NCI-H524 treated with DMSO at 0.1 percent for 48 hours (cell line): ENCODE results near the gene ACAA1.
"Not testable (repeated sequence)": the region's sequence is repeated elsewhere in the genome, so short reads cannot be mapped to it uniquely, and the experiment has no call there.

Experiments used
- DNase-seq: peaks from one replicate; lab custom pipeline; 2025; lab: John Stamatoyannopoulos, UW

Gene ACAA1

DNA sequence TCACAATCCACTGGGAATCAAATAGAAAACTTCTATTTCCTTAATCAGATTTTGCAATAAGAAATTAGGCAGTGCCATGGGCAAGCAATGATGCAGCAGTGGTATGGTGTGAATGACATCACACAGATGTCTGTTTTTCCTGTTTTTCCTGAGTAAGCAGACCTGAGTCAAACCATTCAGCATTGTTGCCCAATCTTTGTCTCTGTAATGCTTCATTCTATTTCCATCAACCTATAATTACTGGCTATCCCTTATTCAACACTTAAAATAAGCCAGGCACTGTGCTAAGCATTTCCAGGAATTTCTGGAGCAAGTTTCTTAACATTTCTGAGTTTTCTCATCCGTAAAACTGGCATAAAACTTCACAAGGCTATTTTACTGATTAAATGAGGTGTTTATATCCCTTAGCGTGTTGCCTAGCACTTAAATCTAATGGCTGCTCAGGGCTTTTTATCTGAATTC lies 17.1 kb upstream of the ACAA1 start:
- DNase-seq, result no peak

DNA sequence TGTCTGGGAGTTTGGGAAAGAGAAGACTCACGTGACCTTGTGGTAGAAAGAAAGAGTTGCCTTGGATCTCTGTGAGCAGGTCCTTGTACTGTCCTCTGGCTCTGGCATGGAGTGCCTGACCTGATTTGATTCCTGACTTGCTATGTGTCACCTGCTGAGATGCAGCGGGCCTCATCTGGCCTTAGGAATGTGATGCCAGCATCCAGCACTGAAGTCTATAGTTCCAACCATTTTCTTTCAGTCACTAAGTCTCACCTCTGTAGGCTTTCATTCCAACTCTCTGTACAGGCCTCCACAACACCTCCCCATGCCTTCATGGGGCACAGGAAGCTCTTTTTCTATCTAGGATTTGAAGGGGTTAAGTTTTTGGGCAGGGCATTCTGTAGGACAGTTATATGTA lies 16.3 kb upstream of the ACAA1 start:
- DNase-seq, result no peak

DNA sequence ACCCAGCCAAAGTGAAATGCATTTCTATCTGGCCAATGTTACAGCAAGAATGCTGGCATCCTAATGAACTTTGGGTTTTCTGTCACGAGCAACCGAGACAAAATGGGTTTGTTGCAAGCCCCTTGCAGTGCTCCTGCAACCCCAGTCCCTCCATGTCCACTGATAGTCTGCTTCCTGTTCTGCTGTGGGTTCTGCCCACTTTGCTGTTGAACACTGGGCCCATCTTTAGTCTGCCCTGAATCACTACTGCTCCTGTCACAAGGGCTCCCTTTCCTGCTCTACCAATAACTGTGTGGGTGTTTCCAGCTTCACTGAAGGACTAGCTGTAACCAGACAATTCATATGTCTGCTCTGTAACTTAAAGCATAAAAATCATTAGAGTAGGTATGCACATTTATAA lies 15.7 kb upstream of the ACAA1 start:
- no peak for DNase-seq

DNA sequence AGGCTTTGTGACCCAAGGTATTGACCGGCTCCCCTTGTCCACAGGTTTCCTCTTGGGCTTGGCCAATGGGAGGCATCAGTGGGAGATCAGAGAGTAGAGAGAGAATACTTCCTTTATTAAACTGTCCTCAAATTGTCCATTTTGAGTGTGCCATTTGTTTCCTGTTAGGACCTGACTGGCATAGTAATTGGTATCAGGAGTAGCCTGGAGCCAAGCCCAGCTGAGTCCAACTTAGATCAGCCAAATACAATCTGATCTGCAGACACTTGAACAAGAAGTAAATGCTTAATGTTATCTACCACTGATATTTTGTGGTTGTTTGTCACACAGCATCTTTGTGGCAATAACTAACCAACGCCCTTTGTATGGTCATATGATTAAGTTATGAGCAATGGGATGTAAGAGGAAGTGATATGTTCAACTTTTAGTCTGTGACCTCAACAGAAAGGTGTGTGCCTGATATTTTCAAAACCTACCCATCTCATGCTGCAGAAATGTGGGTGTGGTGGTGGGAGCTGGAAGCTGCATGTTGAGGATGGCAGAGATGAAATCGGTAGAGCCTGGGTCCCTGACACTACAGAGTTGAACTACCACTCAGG lies 14.8 kb upstream of the ACAA1 start:
- DNase-seq, result no peak

DNA sequence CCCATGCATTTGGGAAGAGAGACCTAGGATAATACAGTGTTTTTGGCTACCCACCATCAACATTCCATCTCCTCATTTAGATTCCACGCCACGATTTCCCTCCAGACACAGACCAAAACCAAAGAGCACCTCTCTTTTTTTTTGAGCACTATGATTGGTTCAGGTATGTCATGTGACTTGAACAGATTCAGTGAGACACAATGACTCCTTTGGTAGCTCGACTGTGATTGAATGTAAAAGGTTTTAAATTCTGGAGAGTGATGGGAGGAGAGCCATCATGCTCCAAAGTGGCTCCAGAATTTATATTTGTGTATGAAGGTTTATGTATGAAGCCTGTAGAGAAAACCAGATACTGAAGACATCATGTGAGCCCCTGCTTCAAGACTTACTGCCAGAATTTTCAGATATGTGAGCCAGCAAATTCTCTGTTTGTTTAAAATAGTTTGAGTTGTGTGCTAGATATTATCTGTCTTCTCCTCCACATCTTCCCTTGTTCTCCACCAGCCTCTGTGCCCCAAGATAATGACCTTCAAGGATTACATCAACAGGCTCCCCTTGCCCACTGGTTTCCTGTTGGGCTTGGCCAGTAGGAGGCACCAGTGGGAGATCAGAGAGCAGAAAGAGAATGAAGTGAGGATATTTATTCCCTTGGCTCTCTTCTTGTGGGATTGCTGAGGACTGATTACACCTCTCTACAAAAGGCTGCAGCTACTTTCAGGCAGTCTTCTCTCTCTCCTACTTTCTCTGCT lies 14.0 kb upstream of the ACAA1 start:
- DNase-seq, result no peak

DNA sequence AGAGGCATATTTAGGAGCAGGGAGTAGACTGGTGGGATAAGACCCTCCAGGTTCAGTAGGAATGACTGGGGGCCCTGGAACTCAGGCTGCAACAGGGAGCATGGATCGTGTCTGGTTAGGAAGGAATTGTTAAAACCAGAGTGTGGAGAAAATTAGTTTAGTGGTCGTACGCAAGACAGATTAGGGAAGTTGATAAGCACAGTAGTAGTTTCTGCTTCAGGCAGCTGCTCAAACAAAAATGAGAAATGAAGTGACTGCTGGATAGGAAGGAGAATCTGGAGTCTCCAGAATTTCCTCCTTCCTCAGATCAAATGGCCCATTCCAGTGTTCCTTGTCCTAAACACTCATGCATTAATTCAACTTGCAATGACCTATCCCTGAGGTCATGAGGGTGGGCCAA lies 12.8 kb upstream of the ACAA1 start:
- DNase-seq, result no peak

DNA sequence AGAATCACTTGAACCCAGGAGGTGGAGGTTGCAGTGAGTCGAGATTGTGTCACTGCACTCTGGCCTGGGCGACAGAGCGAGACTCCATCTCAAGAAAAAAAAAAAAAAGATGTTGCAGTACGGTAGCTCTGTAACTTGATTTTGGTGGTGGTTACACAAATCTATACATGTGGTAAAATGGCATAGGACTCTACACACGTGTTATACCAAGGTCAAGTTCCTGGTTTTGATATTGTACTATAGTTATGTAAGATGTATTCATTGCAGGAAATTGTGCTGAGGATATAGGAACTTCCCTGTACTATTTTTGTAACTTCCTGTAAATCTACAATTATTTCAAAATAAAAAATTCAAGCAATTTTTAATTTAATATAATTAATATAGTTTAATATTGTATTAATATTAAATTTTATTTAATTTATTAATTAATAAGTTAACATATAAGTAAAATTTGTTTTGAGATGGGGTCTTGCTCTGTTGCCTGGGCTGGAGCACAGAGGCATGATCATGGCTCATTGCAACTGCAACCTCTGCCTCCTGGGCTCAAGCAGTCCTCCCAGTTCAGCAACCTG lies 11.5 kb upstream of the ACAA1 start:
- DNase-seq, result no peak

DNA sequence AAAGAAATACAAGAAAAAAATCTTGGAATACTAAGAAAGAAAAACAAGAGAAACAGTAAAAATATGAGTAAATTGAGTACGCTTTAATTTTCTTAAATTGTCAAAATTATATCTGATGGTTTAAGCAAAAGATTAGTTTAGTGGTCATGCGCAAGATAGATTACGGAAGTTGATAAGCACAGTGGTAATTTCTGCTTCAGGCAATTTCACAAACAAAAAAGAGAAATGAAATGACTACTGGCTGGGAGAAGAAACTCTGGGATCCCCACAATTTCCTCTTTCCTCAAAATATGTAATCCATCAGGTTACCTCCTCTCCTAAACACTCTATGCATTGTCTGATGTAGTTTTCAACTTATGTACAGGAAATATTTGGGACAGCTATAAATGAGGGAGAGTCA lies 10.5 kb upstream of the ACAA1 start:
- DNase-seq, result no peak

DNA sequence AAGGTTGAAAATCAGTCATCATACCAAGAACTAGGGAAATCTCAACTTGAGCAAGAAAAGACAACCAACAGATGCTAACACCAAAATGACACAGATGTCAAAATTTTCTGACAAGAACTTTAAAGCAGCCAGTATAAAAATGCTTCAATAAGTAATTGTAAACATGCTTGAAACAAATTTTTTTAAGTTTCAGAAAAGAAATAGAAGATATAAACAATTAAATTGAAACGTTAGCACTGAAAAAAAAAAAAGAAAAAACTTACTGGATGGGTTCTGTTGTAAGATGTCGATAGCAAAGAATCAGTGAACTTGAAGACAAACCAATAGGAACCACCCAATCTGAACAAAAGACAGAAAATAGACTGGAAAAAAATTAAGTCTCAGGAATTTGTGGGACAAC lies 9.6 kb upstream of the ACAA1 start:
- no peak for DNase-seq

DNA sequence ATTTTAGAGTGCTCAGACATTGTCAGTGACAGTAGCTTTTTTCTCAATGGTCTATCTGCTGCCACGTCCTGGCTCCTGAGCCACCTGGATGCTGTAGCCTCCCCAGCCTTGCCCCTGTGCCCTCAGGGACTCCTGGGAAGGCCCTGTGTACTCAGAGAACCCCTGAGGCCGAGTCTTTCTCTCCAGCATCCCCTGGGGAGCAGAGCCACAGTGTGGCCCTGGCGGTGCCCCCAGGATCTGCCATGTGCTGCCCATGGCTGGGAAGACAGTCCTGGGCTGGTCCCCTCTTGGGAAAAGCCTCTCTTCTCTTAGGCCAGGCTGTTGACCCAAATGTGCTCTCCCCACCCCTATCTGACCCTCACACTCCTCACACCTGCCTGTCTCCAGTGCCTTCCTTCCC lies 6.6 kb upstream of the ACAA1 start:
- no peak for DNase-seq

DNA sequence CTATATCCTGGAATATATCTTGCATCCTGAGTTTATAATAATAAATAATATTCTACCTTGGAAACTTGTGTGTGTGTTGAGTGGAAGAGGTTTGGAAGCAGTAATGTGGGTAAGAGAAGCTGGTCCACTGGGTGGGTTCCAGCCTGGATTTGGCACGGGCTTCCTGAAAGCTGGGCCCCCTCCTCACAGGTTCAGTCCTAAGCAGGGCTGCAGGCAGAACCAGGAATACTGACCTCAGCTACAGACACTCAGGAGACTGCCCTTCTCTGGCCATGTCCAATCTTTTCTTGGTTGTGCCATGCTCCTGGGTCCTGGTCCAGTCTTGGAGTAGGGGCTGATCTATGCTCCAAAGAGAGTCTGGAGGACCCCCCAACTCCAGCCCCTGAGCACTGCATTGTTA lies 6.0 kb upstream of the ACAA1 start:
- no peak for DNase-seq

DNA sequence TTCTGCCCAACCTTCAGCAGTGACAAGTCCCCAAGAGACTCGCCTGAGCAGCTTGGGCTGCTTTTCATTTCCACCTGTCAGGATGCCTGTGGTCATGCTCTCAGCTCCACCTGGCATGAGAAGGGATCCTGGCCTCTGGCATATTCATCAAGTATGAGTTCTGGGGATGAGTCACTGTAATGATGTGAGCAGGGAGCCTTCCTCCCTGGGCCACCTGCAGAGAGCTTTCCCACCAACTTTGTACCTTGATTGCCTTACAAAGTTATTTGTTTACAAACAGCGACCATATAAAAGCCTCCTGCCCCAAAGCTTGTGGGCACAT lies 5.0 kb upstream of the ACAA1 start:
- DNase-seq, result no peak

DNA sequence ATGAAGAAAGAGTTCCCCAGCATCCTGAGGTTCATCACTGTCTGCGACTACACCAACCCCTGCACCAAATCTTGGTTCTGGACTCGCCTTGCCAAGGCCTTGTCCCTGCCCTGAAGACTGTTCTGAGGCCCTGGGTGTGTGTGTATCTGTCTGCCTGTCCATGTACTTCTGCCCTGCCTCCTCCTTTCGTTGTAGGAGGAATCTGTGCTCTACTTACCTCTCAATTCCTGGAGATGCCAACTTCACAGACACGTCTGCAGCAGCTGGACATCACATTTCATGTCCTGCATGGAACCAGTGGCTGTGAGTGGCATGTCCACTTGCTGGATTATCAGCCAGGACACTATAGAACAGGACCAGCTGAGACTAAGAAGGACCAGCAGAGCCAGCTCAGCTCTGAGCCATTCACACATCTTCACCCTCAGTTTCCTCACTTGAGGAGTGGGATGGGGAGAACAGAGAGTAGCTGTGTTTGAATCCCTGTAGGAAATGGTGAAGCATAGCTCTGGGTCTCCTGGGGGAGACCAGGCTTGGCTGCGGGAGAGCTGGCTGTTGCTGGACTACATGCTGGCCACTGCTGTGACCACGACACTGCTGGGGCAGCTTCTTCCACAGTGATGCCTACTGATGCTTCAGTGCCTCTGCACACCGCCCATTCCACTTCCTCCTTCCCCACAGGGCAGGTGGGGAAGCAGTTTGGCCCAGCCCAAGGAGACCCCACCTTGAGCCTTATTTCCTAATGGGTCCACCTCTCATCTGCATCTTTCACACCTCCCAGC lies 4.4 kb upstream of the ACAA1 start:
- no peak for DNase-seq

DNA sequence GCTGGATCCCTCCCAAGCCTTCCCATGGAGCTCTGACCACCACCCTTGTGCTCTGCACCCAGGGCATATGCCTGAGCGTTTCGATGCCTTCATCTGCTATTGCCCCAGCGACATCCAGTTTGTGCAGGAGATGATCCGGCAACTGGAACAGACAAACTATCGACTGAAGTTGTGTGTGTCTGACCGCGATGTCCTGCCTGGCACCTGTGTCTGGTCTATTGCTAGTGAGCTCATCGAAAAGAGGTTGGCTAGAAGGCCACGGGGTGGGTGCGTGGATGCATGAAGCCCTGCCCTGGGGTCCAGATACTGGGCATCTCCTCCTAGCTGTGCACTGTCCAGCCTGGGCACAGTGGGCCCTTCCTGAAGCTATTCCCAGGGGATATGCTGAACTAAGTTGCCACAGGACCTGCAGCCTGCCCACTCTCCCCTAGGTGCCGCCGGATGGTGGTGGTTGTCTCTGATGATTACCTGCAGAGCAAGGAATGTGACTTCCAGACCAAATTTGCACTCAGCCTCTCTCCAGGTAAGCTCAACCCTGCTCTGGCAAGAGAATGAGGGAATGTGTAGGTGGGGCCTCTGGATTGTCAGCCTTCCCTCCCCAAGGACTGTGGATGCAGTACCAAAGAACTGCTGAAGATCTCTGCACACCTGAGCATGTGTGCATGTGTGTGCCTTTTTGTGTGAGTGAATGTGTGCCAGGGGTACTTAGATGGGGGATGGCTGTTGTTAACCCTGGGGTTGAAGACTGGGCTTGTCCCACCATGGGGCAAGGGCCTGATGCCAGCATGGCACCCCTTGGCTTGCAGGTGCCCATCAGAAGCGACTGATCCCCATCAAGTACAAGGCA lies 3.6 kb upstream of the ACAA1 start:
- no peak for DNase-seq

DNA sequence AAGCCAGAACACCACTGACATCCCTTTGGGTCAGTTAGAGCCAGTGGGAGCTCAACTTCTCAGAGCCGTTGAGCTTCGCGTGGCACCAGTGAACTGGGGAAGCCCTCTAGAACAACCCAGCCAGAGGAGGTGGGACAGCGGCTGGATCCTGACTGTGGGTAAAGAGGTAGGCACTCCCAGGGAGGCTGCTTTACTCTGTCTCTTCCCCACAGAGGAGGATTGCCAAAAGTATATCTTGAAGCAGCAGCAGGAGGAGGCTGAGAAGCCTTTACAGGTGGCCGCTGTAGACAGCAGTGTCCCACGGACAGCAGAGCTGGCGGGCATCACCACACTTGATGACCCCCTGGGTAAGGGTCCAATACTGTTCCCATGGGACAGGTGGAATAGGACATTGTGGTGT lies 2.7 kb upstream of the ACAA1 start:
- DNase-seq, result no peak

DNA sequence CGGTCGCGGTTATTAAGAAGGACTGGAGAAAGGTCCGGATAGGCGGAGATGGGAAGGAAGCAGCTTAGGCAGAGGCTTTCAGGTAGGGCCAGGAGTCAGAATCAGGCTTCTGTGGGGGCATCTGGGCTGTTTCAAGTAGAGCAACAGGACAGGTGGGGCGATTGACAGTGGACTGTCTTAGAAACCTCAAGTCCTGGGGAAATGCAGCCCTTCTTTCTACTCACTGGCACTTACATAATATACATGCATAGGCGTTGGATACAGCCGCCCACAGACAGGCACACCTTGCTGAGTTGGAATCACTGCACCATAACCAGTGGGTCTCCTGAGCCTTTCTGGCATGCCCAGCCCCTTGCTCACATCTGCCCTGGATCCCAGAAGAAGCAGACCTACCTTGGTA lies 2.3 kb upstream of the ACAA1 start:
- no peak for DNase-seq

DNA sequence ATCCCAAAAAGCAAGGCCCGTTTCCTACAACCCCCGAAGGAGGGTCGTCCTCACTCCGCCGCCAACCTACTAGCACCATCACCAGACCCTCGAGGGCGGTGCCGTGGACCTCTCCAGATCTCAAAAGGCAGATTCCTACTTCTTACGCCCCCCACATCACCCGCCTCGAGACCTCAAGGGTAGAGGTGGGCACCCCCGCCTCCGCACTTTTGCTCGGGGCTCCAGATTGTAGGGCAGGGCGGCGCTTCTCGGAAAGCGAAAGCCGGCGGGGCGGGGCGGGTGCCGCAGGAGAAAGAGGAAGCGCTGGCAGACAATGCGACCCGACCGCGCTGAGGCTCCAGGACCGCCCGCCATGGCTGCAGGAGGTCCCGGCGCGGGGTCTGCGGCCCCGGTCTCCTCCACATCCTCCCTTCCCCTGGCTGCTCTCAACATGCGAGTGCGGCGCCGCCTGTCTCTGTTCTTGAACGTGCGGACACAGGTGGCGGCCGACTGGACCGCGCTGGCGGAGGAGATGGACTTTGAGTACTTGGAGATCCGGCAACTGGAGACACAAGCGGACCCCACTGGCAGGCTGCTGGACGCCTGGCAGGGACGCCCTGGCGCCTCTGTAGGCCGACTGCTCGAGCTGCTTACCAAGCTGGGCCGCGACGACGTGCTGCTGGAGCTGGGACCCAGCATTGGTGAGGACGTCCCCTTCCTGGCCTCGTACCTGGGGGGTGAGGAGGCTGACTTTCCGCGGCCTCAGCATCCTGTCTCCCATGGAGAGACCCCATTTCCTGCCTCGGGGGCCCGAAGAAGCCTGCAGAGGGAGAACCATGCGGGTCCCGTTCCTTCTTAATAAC lies 1.6 kb upstream of the ACAA1 start, which contains the start of gene MYD88:
Gene MYD88 (plus strand): TSS at position 313 of the 842 bp plus-strand sequence. CDS start 40 bp downstream, at position 353.
- DNase-seq, result peak; percentile 11

DNA sequence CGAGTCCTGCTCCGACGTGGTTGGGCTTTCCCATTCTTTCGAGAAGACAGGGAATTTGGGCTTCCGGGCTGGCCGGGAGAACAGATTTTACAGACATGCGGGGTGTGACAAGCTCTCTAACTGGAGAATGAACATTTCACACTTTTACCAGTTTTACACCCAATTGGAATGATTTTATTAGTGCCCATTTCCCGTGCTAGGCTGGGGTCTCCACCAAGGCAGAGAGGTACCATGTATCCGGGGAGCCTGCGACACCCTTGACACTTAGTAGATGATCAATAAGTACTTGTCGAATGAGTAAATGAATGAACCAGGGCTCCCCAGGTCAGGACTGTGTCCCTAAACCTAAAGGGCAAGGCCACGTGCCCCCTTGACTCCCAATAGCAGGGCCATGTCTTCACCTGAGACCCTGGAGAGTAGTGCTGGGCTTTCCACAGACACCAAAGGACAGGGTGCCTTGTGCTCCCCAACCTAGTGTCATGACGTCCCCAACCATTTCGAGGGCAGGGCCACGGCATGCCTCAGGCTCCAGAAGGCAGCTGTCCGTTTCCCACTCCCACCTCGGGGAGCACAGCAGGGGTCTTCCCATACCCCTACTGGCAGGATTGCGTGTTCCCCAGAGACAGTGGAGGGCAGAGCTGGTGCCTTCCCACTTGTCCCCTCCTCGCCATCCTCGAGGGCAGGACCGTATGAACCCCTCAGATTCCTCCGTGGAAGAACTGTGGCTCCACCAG lies 855 bp upstream of the ACAA1 start:
- DNase-seq, result no peak

DNA sequence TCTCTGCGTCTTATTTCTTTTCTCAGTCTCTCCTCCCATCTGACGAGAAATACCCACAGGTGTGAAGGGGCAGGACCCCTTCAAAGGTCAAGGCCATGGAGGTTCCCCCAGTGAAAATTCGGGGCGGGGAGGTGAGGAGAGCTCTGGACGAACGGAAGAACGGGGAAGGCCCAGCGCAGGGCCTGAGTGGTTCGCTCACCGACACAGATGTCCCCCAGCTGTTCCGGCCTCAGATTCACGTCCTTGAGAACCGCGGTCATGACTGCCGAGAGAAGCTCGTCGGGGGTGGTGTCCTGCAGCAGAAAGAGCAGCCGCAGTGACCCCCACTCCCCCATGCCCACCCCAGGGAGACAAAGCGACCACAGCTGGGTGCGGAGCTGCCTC lies 542 bp downstream of the ACAA1 start:
- DNase-seq, result no peak

DNA sequence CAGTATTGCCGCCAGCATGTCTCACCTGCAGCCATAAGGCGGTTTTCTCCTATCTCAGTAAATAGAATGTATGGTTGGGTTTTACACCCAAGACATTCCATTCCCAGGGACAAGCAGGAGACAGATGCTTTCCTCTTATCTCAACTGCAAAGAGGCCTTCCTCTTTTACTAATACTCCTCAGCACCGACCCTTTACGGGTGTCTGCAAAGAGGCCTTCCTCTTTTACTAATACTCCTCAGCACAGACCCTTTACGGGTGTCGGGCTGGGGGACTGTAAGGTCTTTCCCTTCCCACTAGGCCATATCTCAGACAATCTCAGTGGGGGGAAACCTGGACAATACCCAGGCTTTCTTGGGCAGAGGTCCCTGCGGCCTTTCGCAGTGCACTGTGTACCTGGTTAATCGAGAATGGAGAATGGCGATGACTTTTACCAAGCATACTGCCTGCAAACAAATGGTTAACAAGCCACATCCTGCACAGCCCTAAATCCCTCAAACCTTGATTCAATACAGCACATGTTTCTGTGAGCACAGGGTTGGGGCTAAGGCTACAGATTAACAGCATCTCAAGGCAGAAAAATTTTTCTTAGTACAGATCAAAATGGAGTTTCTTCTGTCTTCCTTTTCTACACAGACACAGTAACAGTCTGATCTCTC lies 1.2 kb downstream of the ACAA1 start:
- DNase-seq, result not testable (repeated sequence)
